GM19455 (cell line): ENCODE measurements around the gene RADIL.

Experiments used
- ATAC-seq: cut with Tn5 transposase; IDR thresholded peaks from one replicate; pipeline ENCODE4 v1.9.1; 2021; ENCODE audit not compliant: unreplicated experiment

Gene RADIL

DNA sequence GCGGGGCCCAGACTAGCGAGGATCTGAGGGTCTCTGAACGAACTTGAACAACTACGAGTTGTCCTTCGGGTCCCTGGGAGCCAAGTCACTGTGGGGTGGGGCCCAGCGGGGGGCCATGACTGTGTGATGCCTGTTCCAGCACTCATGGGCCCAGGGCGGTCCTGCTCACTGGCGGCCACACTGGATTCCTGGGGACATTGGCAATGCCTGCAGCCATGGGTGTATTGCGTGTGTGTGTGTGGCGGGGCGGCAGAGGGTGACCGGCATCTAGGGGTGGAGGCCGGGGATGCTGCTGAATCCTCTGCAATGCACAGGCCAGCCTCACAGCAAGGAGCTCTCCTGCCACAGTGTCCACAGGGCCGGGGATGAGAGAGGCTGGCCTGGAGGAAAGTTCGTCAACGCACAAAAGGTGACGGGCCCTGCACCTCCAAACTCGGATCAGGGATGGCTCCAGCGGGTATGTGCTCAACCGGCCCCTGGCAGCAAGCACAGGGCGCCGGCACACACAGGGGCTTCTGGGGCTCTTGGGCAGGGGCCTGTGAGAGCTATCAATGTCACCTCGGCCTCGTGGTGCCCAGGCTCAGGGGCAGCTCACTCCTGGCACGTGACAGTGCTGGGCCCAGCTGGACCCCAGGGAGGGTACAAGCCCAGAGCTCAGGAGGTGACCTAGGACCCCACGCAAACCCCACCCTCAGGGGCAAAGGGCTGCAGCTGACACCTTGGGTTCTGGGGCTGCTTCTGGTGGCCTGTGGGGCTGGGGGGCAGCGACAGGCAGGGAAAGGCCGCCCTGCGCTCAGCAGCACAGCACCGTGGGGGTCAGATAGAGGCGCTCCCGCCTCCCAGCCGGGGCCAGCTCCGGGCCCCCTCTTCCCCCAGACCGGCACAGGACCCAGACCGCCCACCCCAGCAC is 49.6 kb downstream of the RADIL start:
- ATAC-seq: no peak

DNA sequence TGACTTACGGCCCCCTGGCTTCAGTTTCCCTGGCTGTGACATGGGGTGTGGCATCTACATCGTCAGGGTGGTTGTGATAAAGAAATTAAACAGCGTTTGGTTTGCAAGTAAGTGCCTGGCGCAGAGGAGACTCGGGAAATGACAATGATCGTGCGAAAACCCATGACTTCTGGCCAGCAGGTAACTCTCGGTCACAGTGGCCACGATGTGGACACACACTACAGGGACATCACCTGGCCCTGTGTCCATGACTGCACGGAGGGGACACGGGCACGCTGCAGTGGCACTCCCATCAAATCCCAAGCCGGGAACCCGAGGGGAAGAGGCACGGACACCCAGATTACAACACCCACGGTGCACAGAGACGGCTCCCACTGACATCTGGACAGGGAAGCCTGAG is 50.3 kb downstream of the RADIL start:
- ATAC-seq: no peak

DNA sequence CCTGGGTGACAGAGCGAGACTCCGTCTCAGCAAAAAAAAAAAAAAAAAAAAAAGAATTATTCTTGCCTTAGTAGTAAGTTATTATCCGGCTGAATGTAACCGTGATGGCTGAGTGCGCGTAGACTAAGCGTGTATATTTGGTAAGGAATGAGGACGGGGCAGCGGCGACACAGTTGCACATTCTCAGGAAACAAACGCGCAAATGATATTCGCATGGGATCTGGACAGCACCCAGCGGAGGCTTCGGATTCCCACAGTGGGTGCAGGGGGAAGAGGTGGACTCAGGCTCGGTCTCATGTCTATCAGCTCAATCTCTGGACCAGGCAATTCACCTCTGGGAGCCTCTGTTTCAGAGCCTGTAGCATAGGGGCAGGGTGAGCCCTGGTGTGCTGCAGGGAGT is 50.8 kb downstream of the RADIL start:
- ATAC-seq: no peak

DNA sequence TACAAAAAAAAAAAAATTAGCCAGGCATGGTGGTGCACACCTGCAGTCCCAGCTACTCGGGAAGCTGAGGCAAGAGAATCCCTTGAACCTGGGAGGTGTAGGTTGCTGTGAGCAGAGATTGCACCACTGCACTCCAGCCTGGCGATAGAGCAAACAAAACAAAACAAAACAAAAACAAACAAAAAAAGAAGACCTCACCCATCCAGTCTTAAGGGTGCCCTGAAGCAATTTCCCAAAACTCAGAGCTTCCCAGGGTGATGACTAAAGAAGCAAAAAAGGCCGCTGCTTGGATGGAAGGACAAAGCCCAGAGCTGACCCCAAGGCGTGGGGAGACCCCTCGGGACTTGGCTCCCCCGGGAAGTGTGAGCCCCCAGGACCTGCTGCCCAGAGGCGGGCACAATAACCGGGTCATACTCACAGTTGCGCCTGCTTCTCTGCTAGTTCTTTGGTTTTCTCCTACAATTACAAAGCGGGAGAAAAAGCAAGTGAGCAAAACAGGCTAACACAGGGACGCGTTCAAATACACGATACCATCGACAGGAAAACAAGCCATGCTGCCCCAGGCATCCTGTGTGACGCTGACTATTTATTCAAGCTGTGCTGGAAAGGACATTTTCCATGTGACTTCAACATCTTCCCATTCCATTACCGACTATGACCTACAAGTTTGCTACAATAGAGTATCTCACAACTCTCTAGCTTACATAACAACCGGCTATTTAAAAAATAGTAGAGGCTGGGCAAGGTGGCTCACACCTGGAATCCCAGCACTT is 51.6 kb downstream of the RADIL start:
- ATAC-seq: no peak

DNA sequence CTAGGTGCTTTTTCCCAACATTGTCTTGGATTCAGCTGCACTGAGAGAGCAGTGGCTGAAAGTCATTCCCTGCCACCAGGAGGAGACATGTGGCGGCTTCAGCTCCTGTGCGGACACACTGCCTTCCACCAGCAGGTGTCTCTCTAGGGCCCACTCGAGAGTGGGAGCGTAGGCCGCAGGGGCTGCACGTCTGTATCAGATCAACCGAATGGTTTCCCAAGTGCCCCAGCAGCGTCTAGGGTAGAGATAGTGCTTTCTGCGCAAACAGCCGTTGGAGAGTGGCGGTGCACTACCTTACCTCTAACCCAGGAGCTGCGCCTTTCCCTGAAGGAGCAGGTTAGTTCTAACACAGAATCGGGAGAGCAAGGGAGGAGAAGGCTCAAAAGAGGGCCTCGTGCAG is 53.3 kb downstream of the RADIL start:
- no peak for ATAC-seq

DNA sequence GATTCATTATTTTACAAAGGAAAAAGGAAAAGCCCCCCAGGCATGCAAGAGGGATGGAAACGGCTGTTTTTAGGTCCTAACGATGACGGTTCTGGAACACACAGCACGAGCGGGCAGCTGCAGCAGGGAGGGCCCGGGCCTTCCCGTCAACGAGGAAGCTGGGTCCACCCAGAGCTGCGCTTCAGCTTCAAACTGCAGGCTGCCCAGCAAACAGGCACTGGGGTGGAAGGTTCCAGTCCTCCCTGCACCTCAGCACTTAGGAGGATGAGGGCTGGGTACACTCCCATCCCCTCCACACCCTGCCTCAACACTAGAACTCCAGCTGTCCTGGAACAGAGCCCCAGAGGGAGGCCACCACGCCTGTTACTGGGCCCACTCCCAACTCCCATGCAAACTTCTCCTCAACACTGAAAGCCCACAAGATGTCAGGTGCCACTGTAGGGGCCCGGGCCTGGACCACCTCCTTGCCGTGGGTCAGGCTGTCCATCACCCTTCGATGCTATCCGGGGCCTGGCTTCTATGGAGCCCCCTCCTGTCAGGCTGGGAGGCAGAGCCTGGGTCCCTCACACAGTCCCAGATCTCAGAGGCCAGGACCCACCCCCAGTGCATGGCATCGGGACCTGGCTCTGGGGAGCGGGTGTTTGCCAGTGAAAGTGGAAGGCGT is 54.7 kb downstream of the RADIL start:
- ATAC-seq: no peak

DNA sequence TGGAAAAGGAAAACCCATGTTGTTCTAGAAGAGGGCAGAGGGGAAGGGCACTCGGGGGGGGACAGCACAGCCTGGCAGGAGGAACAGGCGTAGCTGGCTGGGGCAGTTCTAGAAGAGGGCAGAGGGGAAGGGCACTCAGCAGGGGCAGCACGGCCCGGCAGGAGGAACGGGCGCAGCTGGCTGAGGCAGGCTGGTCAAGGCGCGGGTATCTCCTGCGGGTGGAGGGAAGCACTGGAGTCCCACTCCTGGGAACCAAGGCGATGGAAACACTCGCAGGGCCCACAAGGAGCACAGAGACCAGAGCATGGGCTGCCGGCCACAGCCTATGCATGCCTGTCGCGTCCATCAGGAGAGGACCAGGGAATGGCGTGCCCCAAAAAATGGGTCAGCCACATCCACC is 58.4 kb downstream of the RADIL start:
- ATAC-seq: no peak

DNA sequence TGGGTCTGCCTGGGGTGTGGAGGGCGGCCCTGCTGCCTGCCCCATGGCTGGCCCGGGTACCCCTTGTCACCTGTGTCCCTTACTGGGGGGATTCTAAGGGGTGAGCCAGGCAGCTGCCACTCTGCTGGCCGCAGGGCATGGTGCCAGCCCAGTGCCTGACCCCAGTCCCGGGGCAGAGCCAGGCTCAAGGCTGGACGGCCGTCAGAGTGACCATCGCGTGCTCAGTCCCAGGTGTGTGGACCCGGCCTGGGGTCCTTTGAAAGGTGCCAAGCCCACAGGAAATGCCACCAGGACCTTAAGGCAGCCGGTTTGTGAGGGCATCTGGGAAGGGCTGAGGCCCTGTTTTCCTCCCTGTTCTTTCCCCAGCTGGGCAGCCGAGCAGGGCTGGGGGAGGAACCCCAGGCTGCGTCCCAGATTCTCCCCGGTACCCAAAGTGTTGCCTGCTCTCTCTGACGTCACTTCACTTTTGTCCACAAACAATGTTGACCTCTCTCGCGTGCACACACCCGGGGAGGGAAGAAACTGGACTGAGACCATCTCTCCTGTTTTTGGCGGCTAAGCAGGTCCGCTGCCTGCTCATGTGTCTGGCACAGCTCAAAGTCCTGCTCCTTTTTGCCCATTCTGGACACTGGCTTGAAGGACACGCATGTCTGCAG is 59.3 kb downstream of the RADIL start:
- no peak for ATAC-seq

DNA sequence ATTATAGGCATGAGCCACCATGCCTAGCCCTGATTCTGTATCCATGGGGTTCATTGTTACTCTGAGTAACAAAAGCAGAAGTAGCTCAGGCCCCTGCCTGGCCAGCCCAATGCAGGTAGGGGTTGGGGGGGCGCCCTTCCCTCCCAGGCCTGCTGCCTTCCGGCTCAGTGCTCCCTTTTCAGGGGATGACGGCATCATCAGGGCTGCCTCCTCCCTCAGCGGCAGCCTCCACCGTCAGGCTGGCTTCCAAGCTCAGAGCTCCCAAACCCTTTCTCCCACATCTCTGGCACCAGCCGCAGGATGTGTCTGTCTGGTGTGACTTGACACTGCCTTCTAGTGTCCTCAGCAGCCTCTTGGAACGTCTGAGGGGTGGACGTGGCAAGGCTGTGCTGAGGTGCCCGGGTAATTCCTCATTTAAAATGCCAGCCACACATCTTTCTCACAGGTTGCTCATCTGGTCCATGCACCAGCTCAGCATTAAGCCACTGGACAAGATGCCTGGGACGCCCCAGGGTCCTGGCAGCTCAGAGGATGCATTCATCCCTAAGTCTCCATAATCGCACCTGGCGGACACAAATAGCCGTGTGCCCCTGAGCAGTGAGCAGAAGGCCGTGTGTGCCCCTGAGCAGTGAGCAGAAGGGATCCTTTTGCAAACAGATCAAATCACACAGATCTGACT is 59.9 kb downstream of the RADIL start:
- ATAC-seq: no peak

DNA sequence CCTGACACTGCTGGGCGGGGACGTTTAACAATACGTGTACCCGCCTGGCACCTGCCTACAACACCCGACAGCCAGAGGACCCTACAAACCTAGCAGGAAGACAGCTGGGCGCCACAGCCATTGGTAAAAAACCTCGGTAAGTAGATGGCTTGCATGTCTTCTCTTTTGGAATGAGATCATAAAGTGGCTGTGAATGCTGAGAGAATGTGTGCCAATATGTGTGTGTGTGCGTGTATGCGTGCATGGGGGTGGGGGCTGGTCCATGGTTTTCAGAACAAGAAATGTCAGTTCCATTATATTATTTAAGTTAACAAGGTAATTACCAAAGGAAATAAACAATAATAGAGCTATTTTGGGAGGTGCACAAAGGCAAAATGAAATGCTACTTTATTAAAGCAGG is 60.8 kb downstream of the RADIL start:
- ATAC-seq: no peak

DNA sequence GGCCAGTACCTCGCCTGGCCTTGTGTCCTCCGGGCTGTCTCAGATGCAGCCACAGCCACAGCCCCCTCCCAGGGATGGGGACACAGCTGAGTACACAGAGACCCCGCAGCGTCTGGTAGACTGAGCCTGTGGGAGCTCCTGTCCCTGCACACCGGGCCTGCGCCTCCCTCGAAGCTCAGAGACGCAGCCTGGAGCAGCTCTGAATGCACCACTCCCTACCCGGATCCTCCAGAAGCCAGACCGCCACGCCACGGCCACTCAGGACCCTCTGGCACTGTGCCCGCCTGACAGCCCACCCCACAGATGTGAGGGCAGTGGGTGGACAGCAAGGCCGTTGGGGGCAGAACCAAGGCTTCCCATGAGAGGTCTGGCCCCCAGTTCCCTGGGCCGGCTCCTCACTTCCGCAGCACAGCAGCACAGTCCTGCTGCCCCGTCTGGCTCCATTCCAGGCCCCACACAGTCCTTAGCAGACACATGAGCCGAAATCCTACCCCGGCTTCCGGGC is 62.5 kb downstream of the RADIL start:
- no peak for ATAC-seq

DNA sequence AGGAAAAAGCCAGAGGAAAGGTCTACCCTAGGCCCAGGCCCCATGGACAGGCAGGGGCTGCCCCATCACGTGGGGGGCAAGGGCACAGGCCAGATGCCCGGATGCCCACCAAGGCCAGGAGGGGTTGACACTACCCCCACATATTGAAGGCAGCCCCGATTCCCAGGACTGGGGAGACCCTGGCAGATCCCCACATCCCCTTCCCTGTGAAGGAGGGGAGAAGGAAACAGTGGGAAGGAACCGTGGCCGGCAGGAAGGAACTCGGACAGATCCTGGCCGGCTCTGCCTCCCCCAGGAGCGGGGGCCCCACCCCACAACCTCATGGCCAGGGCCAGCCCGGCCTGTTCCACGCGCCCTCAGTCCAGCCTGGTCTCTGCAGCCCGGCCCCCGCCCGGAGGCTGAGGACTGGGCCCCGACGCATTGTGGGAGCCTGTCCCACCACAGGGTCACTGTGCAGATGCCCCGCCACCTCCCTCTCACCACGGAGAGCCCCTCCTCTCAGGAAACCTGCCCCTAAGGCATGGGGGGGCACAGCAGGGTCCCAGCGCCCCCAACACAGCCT is 63.0 kb downstream of the RADIL start:
- no peak for ATAC-seq

DNA sequence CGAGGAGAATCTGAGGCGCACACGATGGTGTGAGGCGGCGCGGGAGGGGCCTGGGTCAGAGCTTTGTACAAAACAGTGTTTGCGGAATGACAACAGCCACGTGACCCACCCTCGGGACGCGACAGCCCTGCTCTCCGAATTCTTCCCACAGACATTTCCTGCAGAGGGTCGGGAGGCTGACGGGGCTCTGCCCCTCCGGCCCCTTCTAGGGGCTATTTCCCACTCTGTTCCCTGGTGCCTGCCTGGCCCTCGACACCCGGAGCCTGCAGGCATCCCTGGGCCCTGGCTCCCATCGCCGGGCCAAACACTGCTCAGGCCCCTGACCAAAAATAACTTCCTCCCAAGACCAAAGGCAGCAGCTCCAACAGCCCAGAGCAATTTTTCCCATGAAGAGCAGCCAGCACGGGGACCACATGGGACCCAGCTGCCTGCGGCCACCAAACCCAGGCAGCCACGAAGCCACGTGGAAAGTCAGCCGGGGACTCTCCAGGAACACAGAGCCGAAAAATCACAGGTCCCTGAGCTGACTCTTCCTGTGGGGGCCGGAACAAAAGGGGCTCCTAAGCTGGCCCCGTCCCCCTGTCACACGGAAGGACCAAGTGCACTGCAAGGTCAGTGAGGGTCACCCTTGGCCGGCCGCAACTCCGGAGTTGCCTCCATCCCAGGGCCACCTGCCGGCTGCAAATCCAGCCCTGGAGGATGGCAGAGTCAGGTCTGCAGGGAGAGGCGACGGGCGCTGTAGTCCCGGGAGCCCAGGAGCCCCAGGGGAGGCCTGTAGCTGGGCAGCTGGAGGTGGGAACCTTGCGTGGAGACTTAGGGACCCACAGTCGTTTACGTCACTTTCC is 63.7 kb downstream of the RADIL start:
- ATAC-seq: no peak

DNA sequence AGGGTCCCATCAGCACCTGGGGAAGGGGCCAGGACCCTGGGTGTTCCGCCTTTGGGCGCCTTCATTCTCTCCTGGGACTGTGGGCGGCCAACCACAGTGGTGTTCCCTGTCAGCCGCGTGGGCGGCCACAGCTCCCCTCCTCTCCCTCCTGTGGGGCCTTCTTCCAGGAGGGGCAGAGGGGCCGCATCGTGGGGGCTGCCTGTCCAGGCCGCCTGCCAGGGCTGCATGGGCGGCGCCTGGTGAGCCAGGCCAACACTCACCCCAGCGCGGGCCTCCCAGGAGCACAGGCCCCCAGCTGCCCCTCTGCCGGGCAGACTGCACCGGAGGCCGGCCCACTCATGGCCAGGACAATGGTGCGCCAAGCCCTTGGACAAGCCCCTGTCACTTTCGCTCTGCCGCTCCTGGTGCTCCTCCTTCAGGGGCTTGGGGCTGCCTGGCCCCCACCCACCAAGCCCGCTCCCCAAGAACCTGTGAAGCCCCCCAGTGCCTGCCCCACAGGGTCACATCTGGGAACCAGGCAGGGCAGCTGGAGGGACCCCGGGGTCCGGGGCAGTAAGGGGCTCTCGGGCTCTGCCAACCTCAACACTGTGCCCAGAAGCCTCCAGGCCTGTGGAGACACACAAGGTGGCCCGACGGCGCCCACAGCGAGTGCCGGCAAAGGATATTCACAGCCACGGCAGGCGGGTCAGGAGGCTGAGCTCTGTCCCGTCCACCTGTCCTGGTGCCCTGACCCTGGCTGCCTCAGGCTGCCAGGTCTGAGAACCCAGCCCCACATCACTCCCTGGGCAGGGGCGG is 65.3 kb downstream of the RADIL start:
- no peak for ATAC-seq

DNA sequence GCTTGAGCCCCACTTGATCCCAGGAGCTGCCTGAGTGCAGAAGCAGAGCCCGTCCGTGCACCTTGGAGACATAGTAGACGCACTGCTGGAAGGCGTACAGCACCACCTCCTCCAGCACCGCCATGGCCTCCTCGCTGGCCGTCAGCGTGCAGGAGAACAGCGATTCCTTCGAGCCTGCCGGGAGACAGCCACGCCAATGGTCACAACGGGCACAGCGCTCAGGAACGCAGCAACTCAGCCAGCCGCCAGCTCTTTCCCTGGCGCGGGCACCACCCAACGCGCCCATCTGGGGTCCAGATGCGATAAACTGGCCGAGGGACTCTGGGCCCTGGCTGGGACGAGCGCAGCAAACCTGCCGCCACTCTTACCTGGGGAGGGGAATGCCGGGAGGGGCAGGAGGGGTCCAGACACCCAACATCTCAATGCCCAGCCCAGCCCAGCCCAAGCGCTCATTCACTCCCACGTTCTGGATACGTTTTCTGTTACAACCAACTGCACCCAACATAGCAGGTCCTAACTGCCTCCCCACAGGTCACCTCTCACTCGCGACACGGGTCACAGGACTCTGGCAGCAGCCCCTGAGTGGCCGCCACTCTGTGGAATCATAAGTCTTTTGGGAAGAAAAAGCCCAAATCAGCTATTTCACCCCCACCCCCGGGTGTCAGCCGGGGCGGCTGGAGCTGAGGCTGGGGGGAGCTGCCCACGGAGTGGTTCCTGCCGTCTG is 66.2 kb downstream of the RADIL start:
- no peak for ATAC-seq

DNA sequence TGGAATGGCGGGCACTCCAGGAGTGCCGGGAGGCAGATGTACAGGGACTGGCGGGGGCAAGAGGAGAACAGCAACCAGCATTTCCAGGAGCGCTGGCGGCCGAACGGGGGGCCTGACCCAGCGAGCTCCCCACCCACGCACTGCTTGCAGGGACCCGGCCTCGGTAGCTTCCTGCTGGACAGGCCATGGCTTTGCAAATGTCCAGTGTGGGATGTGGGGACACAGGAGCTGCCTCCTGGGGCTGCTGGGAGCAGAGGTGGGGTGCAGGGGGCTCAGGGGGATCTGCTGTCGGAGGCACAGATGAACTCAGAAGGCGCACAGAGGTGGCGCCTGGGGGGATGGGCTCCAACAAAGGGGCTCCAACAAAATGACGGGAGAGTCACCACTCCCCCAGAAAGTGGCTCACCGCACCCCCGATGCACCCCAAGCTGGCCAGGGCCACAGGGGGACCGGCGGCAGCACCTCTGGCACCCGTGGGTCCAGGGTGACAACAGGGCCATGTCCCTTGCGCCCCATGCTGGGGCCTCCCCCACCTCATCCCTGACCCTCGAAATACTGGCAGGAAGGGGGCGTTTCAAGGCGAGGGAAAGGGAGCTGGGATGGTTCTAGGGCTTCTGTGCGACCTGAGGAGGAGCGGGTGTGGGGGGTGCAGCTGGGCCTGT is 67.0 kb downstream of the RADIL start:
- ATAC-seq: no peak
